Mammary epithelial cell (primary cell): ENCODE data around the gene GOLGA8R.
"Not testable (repeated sequence)": the region's sequence is repeated elsewhere in the genome, so short reads cannot be mapped to it uniquely, and the experiment has no call there.

ENCODE experiments used
- CTCF ChIP-seq, 2 donors: IDR thresholded peaks in 1 of 2; conservative IDR thresholded peaks in 1 of 2; 2 replicates each; pipeline ENCODE4 v1.5.1; 2011 to 2012; ENCODE audit warnings: inconsistent platforms in 2 of 2, low read length in 2 of 2, mild to moderate bottlenecking in 2 of 2, control low read depth in 1 of 2, low read depth in 1 of 2; ENCODE audit not compliant: insufficient read depth in 1 of 2; ENCODE audit errors: extremely low read depth in 1 of 2
- EZH2 ChIP-seq: IDR thresholded peaks from 2 replicates; pipeline ENCODE4 v1.6.1; 2012; ENCODE audit warnings: low read length, inconsistent platforms, borderline replicate concordance

GRCh38 chr15:30393664-30393991, 20.4 kb downstream of the GOLGA8R start:
- TF ChIP-seq CTCF (conservative IDR thresholded peaks at IDR 0.05 in 1 of 2, IDR thresholded peaks at IDR 0.05 in 1 of 2; ENCODE audit: extremely low read depth in 1 of 2, insufficient read depth in 1 of 2, low read depth in 1 of 2, low read length in 2 of 2); EZH2: not testable (repeated sequence)
